Lower leg skin (tissue), 3 donors: ENCODE measurements around the gene FDX2.

Experiments used
- POLR2A ChIP-seq, 2 donors: fragments of 450-650 bp; IDR thresholded peaks; one replicate each; pipeline ENCODE4 v1.6.1; 2016 to 2017; ENCODE audit warnings: antibody characterized with exemption in 2 of 2, mild to moderate bottlenecking in 1 of 2, moderate library complexity in 1 of 2
- TF ChIP-seq, protein P1 (sequence below), 3 donors: fragments of 450-650 bp; IDR thresholded peaks; one replicate each; pipeline ENCODE4 v1.5.1; 2016; ENCODE audit warnings: antibody characterized with exemption in 3 of 3, mild to moderate bottlenecking in 3 of 3, moderate library complexity in 2 of 3

GRCh38 chr19:10329555-10329954, 13.7 kb upstream of the FDX2 start:
- TF ChIP-seq, protein P1, sequence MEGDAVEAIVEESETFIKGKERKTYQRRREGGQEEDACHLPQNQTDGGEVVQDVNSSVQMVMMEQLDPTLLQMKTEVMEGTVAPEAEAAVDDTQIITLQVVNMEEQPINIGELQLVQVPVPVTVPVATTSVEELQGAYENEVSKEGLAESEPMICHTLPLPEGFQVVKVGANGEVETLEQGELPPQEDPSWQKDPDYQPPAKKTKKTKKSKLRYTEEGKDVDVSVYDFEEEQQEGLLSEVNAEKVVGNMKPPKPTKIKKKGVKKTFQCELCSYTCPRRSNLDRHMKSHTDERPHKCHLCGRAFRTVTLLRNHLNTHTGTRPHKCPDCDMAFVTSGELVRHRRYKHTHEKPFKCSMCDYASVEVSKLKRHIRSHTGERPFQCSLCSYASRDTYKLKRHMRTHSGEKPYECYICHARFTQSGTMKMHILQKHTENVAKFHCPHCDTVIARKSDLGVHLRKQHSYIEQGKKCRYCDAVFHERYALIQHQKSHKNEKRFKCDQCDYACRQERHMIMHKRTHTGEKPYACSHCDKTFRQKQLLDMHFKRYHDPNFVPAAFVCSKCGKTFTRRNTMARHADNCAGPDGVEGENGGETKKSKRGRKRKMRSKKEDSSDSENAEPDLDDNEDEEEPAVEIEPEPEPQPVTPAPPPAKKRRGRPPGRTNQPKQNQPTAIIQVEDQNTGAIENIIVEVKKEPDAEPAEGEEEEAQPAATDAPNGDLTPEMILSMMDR (IDR thresholded peaks at IDR 0.05), result no peak
- no peak for TF ChIP-seq POLR2A (IDR thresholded peaks at IDR 0.05)
